GM12891 (cell line): ENCODE results near the gene KIAA1328.

Experiments
- PAX5 ChIP-seq: IDR thresholded peaks from 2 replicates; pipeline ENCODE4 v1.6.1; 2011; ENCODE audit warnings: low read length, moderate library complexity, mild to moderate bottlenecking; ENCODE audit not compliant: insufficient read depth, severe bottlenecking
- POLR2A ChIP-seq: IDR thresholded peaks from 2 replicates; pipeline ENCODE4 v1.6.1; 2011; ENCODE audit warnings: low read depth, low read length, control low read depth
- POLR2AphosphoS5 ChIP-seq: IDR thresholded peaks from 2 replicates; pipeline ENCODE4 v1.6.1; 2011; ENCODE audit warnings: low read depth, low read length, control low read depth
- POU2F2 ChIP-seq: IDR thresholded peaks from 2 replicates; pipeline ENCODE4 v1.6.1; 2011; ENCODE audit warnings: low read depth, mild to moderate bottlenecking, control low read depth, low read length, moderate library complexity
- SPI1 ChIP-seq: IDR thresholded peaks from 2 replicates; pipeline ENCODE4 v1.6.1; 2011; ENCODE audit warnings: low read depth, low read length, control low read depth
- TAF1 ChIP-seq: IDR thresholded peaks from 2 replicates; pipeline ENCODE4 v1.6.1; 2011; ENCODE audit warnings: low read depth, low read length, control low read depth

DNA sequence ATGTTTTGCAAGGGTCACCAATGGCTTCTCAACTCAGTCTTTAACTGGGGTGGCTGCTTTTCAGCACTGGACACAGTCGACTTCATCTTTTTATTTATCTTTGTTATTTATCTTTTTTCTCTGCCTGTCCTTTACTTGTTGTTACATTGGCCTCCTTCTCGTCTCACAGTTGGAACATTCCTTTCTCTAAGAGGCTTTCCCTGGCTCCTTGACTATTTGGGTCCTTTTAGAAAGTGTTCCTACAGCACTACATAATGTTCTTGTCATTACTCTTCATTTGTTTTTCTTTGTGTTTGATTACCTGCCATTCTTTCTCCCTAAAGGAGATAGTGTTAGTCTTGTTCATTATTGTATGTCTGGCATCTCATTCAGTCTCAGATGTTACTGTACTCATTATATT is 122.0 kb downstream of the KIAA1328 start:
- TF ChIP-seq POLR2A (no peak), POU2F2 (no peak), PAX5 (no peak), TAF1 (no peak), POLR2AphosphoS5 (no peak), SPI1 (no peak)
